HUES6 (cell line): ENCODE measurements around the gene GTF3C5.
"Not testable (repeated sequence)": the region's sequence is repeated elsewhere in the genome, so short reads cannot be mapped to it uniquely, and the experiment has no call there.

Experiments used
- H3K27ac ChIP-seq: 2 replicates; pipeline ENCODE4 v1.7.0; 2013; ENCODE audit warnings: low read depth, mild to moderate bottlenecking, low read length, inconsistent platforms
- H3K27me3 ChIP-seq: 2 replicates; pipeline ENCODE4 v1.6.1; 2013; ENCODE audit warnings: low read length; ENCODE audit not compliant: control insufficient read depth, insufficient read depth
- H3K36me3 ChIP-seq: 2 replicates; pipeline ENCODE4 v1.6.1; 2013; ENCODE audit warnings: low read length; ENCODE audit not compliant: control insufficient read depth, insufficient read depth
- H3K4me1 ChIP-seq: 2 replicates; pipeline ENCODE4 v1.6.1; 2013; ENCODE audit warnings: low read length; ENCODE audit not compliant: control insufficient read depth, insufficient read depth
- H3K4me3 ChIP-seq: 2 replicates; pipeline ENCODE4 v1.5.1; 2013; ENCODE audit warnings: low read depth, low read length
- H3K9ac ChIP-seq: one replicate; pipeline ENCODE4 v1.6.1; 2013; ENCODE audit warnings: mild to moderate bottlenecking, low read length
- H3K9me3 ChIP-seq: 2 replicates; pipeline ENCODE4 v1.6.1; 2013; ENCODE audit warnings: low read depth, low read length; ENCODE audit not compliant: control insufficient read depth, insufficient read depth

The GTF3C5 gene

DNA sequence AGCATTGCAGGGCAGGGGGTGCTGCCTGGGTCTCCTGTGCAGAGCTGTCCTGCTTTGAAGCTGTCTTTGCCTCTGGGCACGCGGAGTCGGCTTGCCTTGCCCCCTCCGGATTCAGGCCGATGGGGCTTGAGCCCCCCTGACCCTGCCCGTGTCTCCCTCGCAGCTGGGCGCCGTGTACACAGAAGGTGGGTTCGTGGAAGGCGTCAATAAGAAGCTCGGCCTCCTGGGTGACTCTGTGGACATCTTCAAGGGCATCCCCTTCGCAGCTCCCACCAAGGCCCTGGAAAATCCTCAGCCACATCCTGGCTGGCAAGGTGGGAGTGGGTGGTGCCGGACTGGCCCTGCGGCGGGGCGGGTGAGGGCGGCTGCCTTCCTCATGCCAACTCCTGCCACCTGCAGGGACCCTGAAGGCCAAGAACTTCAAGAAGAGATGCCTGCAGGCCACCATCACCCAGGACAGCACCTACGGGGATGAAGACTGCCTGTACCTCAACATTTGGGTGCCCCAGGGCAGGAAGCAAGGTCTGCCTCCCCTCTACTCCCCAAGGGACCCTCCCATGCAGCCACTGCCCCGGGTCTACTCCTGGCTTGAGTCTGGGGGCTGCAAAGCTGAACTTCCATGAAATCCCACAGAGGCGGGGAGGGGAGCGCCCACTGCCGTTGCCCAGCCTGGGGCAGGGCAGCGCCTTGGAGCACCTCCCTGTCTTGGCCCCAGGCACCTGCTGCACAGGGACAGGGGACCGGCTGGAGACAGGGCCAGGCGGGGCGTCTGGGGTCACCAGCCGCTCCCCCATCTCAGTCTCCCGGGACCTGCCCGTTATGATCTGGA is 33.7 kb downstream of the GTF3C5 start:
- Histone ChIP-seq H3K27ac (no peak overlapping the region), H3K9ac (no peak overlapping the region), H3K4me3 (no peak overlapping the region)

GRCh38 chr9:133065070-133065388 is 34.2 kb downstream of the GTF3C5 start:
- no peak overlapping the region for H3K27ac ChIP-seq

More for the DNA sequence above, 33.7 kb downstream of the GTF3C5 start:
- H3K9me3 ChIP-seq: no peaks in the 10 kb centered on the region
- 0 out of 2 replicates have a peak, but pooled peaks cover 7% of the 10 kb centered on the region for H3K36me3 ChIP-seq
- no peaks in the 10 kb centered on the region for H3K27me3 ChIP-seq
- H3K4me1 ChIP-seq: peaks cover 20% of the 10 kb centered on the region

DNA sequence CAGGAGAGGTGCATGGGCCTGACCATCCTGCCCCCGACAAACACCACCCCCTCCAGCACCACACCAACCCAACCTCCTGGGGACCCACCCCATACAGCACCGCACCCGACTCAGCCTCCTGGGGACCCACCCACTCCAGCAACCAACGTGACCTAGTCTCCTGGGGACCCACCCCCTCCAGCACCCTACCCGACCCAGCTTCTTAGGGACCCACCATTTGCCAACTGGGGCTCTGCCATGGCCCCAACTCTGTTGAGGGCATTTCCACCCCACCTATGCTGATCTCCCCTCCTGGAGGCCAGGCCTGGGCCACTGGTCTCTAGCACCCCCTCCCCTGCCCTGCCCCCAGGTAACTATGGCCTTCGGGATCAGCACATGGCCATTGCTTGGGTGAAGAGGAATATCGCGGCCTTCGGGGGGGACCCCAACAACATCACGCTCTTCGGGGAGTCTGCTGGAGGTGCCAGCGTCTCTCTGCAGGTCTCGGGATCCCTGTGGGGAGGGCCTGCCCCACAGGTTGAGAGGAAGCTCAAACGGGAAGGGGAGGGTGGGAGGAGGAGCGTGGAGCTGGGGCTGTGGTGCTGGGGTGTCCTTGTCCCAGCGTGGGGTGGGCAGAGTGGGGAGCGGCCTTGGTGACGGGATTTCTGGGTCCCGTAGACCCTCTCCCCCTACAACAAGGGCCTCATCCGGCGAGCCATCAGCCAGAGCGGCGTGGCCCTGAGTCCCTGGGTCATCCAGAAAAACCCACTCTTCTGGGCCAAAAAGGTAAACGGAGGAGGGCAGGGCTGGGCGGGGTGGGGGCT is 35.6 kb downstream of the GTF3C5 start:
- peaks cover 9% of the 10 kb centered on the region; the same call in 1 of the 2 replicates for H3K36me3 ChIP-seq
- H3K9ac ChIP-seq: no peak overlapping the region
- no peak overlapping the region for H3K4me3 ChIP-seq
- peaks cover 5% of the 10 kb centered on the region for H3K4me1 ChIP-seq
- H3K9me3 ChIP-seq: no peaks in the 10 kb centered on the region
- no peaks in the 10 kb centered on the region for H3K27me3 ChIP-seq
- H3K27ac ChIP-seq: no peak overlapping the region

More at GRCh38 chr9:133065070-133065388, 34.2 kb downstream of the GTF3C5 start:
- no peaks in the 10 kb centered on the region for H3K9me3 ChIP-seq
- H3K36me3 ChIP-seq: 0 out of 2 replicates have a peak, but pooled peaks cover 7% of the 10 kb centered on the region
- no peak overlapping the region for H3K9ac ChIP-seq
- peaks cover 15% of the 10 kb centered on the region for H3K4me1 ChIP-seq
- H3K27me3 ChIP-seq: no peaks in the 10 kb centered on the region
- H3K4me3 ChIP-seq: no peak overlapping the region

DNA sequence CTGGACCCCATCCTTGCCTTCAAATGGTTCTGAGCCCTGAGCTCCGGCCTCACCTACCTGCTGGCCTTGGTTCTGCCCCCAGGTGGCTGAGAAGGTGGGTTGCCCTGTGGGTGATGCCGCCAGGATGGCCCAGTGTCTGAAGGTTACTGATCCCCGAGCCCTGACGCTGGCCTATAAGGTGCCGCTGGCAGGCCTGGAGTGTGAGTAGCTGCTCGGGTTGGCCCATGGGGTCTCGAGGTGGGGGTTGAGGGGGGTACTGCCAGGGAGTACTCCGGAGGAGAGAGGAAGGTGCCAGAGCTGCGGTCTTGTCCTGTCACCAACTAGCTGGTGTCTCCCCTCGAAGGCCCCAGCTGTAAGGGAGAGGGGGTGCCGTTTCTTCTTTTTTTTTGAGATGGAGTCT is 36.2 kb downstream of the GTF3C5 start:
- Histone ChIP-seq H3K27ac (no peak overlapping the region), H3K9ac (no peak overlapping the region), H3K4me1 (no peaks in the 10 kb centered on the region), H3K36me3 (peaks cover 9% of the 10 kb centered on the region; the same call in 1 of the 2 replicates), H3K27me3 (no peaks in the 10 kb centered on the region), H3K4me3 (no peak overlapping the region), H3K9me3 (no peaks in the 10 kb centered on the region)

DNA sequence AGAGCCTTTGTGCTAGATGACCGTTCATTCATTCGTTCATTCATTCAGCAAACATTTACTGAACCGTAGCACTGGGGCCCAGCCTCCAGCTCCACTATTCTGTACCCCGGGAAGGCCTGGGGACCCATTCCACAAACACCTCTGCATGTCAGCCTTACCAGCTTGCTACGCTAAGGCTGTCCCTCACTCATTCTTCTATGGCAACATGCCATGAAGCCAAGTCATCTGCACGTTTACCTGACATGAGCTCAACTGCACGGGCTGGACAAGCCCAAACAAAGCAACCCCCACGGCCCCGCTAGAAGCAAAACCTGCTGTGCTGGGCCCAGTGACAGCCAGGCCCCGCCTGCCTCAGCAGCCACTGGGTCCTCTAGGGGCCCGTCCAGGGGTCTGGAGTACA is 37.0 kb downstream of the GTF3C5 start:
- H3K4me1 ChIP-seq: no peaks in the 10 kb centered on the region
- H3K4me3 ChIP-seq: no peak overlapping the region
- no peak overlapping the region for H3K27ac ChIP-seq
- H3K27me3 ChIP-seq: no peaks in the 10 kb centered on the region
- H3K9ac ChIP-seq: no peak overlapping the region
- H3K9me3 ChIP-seq: no peaks in the 10 kb centered on the region
- peaks cover 9% of the 10 kb centered on the region; the same call in 1 of the 2 replicates for H3K36me3 ChIP-seq

DNA sequence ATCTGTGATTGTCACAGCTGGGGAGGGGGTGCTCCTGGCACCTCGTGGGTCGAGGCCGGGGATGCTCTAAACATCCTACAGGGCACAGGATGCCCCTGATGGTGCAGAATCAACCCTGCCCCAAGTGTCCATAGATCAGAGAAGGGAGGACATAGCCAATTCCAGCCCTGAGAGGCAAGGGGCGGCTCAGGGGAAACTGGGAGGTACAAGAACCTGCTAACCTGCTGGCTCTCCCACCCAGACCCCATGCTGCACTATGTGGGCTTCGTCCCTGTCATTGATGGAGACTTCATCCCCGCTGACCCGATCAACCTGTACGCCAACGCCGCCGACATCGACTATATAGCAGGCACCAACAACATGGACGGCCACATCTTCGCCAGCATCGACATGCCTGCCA is 37.6 kb downstream of the GTF3C5 start:
- H3K36me3 ChIP-seq, H3K27ac ChIP-seq, H3K9ac ChIP-seq, H3K4me3 ChIP-seq, H3K27me3 ChIP-seq, H3K9me3 ChIP-seq, H3K4me1 ChIP-seq: not testable (repeated sequence)

- not testable (repeated sequence) for H3K36me3 ChIP-seq, H3K4me1 ChIP-seq, H3K4me3 ChIP-seq, H3K27ac ChIP-seq, H3K9me3 ChIP-seq, H3K9ac ChIP-seq, H3K27me3 ChIP-seq
Observed at GRCh38 chr9:133070500-133070961, 39.7 kb downstream of the GTF3C5 start.

- H3K9me3 ChIP-seq, H3K4me1 ChIP-seq, H3K27ac ChIP-seq, H3K36me3 ChIP-seq, H3K27me3 ChIP-seq, H3K4me3 ChIP-seq, H3K9ac ChIP-seq: not testable (repeated sequence)
Observed at GRCh38 chr9:133070985-133071384, 40.2 kb downstream of the GTF3C5 start.

DNA sequence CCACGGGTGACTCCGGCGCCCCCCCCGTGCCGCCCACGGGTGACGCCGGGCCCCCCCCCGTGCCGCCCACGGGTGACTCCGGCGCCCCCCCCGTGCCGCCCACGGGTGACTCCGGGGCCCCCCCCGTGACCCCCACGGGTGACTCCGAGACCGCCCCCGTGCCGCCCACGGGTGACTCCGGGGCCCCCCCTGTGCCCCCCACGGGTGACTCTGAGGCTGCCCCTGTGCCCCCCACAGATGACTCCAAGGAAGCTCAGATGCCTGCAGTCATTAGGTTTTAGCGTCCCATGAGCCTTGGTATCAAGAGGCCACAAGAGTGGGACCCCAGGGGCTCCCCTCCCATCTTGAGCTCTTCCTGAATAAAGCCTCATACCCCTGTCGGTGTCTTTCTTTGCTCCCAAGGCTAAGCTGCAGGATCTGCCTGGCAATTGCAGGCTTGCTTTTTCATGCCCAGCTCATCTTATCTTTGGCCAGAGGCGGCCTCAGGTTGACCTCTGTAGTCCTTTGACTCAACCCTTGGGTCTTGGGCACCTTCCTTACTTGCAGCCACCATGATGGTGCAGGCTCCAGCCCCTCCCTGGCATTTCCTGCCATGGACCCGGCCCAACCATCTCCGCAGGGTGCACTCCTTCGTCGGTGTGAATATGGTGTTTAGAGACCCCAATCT is 40.8 kb downstream of the GTF3C5 start:
- peaks cover 9% of the 10 kb centered on the region; the same call in 1 of the 2 replicates for H3K36me3 ChIP-seq

GRCh38 chr9:133072210-133072609 is 41.4 kb downstream of the GTF3C5 start:
- H3K27me3 ChIP-seq, H3K4me1 ChIP-seq, H3K9ac ChIP-seq, H3K9me3 ChIP-seq, H3K36me3 ChIP-seq, H3K27ac ChIP-seq, H3K4me3 ChIP-seq: not testable (repeated sequence)

More for the DNA sequence above, 40.8 kb downstream of the GTF3C5 start:
- Histone ChIP-seq H3K27ac (no peak overlapping the region), H3K4me1 (no peaks in the 10 kb centered on the region; the same call in 1 of the 2 replicates), H3K27me3 (no peaks in the 10 kb centered on the region), H3K9me3 (no peaks in the 10 kb centered on the region), H3K4me3 (no peak overlapping the region), H3K9ac (no peak overlapping the region)
